HG02870 (cell line): ENCODE data around the gene C1orf226.
"Not testable (repeated sequence)": the region's sequence is repeated elsewhere in the genome, so short reads cannot be mapped to it uniquely, and the experiment has no call there.

ENCODE experiments used
- ATAC-seq: cut with Tn5 transposase; IDR thresholded peaks from one replicate; pipeline ENCODE4 v1.9.1; 2021; ENCODE audit warnings: mild to moderate bottlenecking, moderate library complexity; ENCODE audit not compliant: unreplicated experiment

C1orf226 gene

DNA sequence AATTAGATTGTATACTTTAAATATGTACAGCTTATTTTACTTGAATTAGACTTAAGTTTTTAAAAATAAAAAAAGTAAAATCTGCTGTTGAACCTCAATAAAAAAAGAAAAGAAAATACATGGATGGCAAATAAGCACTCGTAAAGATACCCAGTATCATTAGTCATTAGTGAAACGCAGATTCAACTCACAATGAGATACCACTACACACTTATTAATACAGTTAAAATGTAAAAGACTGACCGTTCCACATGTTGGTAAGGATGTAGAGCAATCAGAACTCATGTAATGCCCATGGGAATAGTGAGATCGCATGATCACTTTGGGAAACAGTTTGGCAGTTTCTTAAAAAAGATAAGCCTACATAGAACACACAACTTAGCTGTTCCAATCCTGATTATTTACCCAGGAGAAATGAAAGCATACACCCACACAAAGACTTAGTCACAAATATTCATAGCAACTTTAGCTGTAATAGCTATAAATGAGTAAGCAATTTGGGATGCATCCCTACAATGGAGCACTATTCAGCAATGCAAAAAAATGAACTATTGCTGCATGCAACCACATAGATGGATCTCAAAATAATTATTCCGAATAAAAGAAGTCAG is 23.1 kb downstream of the C1orf226 start:
- no peak for ATAC-seq

DNA sequence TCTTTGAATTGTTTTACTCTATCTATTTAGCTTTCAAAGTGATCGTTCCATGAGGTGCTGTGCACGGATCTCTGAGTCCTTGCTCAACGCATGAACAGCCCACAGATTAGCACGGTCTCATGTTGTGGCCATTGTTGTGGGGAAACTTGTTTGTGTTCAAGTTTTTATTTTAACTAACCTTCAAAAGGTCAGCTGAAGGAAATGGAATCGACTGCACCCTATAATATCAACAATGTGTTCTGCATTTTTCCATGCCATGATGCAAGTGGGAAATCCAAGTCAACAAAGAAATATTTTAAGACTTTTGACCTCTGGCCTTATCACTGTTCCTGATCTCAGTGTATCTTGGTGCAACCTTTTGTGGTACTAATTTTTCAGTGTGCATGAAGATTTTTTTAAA is 24.3 kb downstream of the C1orf226 start:
- ATAC-seq, result no peak

DNA sequence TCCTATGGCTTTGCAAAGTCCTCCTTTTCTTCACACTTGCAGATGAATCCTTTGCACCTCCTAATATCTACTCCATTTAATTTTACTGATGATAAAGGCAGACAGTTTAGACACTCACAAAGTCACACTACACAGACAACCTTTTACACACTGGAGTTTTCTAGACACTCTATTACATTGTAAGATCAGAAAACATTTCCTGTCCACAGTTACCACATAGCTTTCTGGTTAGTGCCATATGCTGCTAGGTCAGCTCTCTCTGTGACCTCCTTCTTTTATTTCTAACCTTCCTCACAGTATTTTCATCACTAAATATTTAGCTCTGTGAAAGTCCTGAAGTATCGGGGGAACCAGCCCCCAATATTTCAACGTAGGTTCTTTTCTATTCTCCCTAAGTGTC is 25.3 kb downstream of the C1orf226 start:
- no peak for ATAC-seq

DNA sequence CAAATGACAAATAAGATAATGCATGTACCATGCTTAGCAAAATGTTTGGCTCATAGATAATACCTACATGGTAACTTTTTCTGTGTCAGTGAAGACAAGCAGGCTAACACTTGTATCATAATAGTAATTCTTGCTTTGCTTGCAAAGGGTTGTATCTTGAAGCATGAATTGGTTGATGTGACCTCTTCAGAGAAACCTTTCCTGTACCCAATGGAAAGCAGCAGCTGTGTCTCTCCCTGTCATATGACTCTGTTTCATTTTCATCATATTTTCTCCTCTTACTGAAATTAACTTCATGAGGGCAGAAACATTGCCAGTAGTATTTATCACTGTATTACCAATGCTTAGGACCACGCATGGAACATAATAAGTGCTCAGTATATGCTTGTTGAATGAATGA is 26.0 kb downstream of the C1orf226 start:
- no peak for ATAC-seq

DNA sequence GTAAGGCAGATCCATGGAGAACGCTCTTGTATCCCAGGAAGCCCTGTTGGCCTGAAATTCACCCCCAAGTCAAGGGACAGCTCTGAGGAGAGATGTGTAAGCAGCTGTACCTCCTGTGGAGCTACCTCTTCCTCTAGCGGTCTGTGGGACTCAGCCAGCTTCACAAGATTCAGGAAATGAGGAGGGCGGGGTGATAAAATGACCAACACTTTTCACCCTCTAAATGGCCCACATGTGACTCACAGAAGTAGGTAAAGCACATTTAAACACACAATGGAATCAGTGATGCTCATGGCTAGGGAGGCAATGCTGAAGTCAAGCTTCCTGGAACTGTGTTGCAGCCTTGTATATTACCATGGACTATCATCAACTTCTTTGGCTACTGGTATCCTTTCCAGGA is 30.5 kb downstream of the C1orf226 start, which contains the start of gene SH2D1B:
Gene SH2D1B, minus strand, starts transcription at position 135 of the 400 bp plus-strand sequence. Its CDS starts 120 bp downstream, at position 15.
- no peak for ATAC-seq

DNA sequence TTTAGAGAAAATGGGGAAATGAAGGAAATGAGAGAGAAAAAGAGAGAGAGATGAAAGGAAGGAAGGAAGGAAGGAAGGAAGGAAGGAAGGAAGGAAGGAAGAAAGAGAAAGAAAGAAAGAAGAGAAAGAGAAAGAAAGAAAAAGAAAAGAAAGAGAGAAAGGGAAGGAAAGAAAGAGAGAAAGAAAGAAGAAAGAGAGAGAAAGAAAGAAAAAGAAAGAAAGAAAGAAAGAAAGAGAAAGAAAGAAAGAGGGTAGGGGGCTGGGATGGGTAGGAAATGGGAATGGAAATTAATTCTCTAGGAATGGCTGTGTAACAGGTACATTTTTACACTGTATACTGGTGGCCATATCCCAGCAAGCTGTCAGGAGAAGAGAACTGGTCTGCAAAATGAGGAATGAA is 34.7 kb downstream of the C1orf226 start:
- ATAC-seq, result no peak

DNA sequence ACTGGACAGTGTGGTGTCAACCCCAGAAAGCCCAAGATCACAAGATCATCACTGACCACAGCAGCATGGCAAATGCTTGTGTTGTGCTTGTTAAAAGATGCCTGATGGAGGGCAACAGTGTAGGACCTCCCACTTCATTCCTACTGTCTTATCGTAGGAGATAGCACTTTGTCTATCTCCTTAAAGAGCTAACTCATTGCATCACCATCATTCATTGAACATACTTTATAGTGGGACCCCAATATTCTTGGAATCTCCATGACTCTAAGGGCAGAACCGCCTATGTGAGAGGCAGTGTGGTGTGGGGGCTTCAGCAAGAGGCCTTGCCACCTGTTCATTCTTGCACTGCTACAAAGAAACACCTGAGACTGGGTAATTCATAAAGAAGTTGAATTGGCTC is 35.4 kb downstream of the C1orf226 start:
- no peak for ATAC-seq

DNA sequence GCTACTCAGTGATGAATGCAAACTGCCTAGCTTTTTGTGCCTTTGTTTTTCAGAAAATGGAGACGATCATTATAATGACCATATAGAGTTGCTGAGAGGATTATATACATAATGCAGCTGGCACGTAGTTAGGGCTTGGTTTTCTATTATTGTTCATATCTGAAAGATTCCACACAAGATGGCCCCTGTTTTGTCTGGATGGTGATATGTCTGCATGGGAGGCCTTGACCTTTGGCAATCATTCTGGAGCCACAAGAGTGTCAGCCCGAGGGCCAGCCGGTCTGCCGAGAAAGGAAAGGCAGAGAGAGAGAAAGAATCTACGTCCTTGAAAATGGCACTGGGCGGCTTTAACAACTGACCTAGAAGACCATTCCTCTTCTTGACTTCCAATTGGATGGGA is 36.1 kb downstream of the C1orf226 start:
- no peak for ATAC-seq

DNA sequence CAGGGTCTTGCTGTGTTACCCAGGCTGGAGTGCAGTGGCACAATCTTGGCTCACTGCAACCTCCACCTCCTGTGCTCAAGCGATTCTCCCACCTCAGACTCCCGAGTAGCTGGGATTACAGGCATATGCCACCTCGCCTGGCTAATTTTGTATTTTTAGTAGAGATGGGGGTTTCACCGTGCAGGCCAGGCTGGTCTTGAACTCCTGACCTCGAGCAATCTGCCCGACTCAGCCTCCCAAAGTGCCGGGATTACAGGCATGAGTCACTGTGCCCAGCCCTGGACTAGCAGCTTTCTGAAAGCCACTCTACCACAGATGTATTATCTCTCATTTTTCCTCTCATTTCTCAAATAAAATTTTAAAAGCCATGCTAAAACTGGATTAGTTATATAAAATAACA is 37.1 kb downstream of the C1orf226 start:
- not testable (repeated sequence) for ATAC-seq

DNA sequence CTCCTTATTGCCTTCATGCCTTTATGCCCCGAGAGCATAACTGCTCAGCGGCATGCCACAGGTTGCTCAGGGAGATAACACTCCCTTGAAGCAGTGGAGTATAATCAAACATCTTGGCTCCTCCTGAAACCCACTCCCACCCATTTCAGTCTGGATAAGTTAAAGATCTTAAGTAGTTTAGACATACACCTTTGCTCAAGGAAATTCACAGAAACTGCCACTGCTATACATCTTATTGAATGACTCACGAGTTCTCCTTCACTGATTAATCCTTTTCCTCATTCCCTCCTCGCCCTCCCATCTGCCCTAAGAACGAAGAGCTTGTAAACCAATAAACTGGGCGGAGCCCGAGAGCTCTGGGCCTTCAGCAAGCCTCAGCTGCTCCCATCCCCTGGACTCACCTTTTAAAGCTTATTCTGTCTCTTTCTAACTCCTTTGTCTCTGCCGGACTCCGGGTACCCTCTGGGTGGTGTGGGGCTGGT is 38.0 kb downstream of the C1orf226 start:
- ATAC-seq, result not testable (repeated sequence)

DNA sequence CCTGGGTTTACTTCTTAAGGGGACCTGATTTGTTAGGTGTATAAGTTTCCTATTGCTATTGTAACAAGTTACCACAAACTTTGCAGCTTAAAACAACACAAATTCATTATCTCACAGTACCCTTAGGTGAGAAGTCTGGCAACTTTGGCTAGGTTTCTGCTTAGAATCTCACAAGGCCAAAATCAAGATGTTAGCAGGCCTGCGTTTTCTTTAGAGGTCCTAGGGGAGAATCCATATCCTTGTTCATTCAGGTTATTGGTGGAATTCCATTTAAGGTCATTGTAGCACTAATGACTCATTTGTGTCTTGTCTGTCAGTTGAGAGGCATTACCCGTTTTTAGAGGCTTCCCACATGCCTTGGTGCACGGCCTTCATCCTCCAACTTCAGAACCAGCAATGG is 38.6 kb downstream of the C1orf226 start:
- no peak for ATAC-seq

DNA sequence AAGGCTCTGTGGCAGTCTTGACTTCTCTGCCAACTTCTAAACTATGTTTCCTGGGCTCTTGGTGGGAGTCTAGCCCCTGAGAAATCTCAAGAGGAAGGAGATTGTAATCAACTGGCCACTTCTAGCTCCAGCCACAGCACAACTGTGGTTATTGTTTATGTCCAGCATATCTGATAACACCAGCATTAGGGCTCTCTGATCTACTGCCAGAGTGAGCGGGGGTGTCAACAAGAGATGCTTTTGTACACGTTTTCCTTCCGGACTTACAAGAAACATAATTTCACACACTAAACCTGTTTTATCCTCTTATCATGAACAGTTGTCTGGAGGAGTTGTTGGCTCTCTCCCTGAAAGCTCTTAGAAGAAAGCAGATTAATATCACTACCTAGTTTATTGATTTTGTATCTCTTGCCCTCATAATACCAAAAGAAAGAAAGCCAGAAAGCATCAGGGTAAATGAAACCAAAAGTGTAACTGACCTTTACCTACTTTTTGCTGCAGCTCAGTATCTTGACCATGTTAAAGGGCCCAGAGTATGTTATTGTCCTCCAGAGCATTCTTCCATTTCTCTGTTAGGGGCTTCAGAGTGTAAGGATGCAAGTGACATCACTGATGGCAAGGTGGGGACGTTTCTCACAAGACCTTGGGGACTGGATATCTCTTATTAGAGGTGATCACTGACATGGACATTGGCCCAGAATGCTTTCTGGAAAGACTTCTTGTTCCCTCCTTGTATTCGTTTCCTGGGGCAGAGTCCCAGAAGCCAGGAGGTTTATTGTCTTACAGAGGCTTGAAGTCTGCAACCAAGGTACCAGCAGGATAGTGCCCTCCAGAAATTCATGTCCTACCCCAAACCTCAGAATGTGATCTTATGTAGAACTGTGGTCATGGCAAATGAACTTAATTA is 40.0 kb downstream of the C1orf226 start:
- no peak for ATAC-seq

DNA sequence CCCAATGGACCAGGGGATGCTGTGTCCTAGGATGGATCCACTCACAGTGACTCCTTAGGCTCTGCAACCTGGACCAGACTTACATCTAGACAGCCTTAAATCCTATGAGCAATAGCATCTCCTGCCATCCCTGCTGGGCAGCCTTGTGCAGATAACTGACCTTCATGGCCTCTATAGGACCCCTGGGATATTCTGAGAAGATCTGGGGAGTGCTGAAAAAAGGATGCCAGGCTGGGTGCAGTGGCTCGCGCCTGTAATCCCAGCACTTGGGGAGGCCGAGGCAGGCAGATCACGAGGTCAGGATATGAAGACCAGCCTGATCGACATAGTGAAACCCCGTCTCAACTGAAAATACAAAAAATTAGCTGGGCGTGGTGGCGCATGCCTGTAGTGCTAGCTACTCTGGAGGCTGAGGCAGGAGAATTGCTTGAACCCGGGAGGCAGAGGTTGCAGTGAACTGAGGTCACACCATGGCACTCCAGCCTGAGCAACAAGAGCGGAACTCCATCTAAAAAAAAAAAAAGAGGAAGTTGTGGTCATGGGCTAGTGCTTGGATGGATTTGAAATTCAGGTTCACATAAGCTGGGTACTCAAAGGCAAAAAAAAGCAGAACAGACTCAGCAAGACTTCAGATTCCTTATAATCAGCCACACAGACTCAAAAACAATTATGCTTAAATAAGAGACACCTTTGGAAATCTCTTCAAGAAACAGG is 41.3 kb downstream of the C1orf226 start:
- ATAC-seq, result no peak

DNA sequence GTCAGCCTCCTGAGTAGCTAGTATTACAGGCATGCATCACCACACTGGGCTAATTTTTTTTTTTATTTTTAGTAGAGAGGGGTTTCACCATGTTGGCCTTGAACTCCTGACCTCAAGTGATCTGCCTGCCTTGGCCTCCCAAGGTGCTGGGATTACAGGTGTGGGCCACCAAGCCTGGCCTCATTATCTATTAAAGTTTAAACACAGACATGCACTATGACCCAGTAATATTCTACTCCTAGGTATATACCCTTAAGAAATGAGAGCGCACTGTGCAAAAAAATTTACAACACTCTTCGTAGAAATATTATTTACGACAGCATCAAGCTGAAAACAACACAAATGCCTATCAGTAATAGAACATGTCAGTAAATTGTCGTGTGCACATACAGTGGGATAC is 49.1 kb downstream of the C1orf226 start:
- ATAC-seq, result no peak

DNA sequence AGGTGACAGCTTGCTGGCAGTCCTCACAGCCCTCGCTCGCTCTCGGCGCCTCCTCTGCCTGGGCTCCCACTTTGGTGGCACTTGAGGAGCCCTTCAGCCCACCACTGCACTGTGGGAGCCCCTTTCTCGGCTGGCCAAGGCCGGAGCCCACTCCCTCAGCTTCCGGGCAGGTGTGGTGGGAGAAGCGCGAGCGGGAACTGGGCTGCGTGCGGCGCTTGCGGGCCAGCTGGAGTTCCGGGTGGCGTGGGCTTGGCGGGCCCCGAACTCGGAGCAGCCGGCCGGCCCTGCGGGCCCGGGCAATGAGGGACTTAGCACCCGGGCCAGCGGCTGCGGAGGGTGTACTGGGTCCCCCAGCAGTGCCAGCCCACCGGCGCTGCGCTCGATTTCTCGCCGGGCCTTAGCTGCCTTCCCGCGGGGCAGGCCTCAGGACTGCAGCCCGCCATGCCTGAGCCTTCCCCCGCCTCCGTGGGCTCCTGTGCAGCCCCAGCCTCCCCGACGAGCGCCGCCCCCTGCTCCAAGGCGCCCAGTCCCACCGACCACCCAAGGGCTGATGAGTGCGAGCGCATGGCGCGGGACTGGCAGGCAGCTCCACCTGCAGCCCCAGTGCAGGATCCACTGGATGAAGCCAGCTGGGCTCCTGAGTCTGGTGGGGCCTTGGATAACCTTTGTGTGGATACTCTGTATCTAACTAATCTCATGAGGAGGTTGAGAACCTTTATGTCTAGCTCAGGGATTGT is 51.6 kb downstream of the C1orf226 start:
- not testable (repeated sequence) for ATAC-seq
